Cardiac fibroblast (primary cell): ENCODE measurements around the gene PPP1R10.

ENCODE experiments used
- DNase-seq, 2 donors: peaks; one replicate each; pipeline versions ENCODE4 v3.0.0 to v3.0.0-alpha.2; 2010; ENCODE audit warnings: low read depth in 2 of 2
- H3K4me3 ChIP-seq, 2 donors: replicated peaks in 1 of 2; 1 replicate in 1 of 2; 2 replicates in 1 of 2; pipeline ENCODE4 v1.5.1; 2011; ENCODE audit warnings: low read depth in 2 of 2, low read length in 2 of 2, mild to moderate bottlenecking in 2 of 2, moderate library complexity in 1 of 2
- TF ChIP-seq, protein P1 (sequence below): IDR thresholded peaks from one replicate; pipeline ENCODE4 v1.5.1; 2011; ENCODE audit warnings: low read depth, mild to moderate bottlenecking, low read length, inconsistent platforms

The PPP1R10 gene

DNA sequence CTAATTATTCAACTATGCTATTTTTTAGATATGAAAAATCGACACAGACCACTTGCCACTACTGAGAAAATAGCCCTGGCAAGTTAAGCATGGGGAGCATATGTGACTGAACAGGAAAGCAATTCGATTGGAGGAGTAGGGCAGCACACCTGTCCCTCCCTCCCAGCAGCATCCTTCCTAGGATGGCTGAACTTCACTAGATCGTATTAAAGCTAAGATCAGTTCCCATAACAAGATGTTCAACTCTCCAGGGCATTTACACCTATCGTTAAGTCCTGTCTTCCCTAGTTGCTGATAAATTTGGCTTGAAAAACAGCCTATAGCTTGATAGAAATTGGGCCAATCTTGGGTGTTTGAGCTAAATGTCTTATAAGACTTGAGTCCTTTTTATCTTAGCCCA lies 7.0 kb downstream of the PPP1R10 start:
- TF ChIP-seq, protein P1, sequence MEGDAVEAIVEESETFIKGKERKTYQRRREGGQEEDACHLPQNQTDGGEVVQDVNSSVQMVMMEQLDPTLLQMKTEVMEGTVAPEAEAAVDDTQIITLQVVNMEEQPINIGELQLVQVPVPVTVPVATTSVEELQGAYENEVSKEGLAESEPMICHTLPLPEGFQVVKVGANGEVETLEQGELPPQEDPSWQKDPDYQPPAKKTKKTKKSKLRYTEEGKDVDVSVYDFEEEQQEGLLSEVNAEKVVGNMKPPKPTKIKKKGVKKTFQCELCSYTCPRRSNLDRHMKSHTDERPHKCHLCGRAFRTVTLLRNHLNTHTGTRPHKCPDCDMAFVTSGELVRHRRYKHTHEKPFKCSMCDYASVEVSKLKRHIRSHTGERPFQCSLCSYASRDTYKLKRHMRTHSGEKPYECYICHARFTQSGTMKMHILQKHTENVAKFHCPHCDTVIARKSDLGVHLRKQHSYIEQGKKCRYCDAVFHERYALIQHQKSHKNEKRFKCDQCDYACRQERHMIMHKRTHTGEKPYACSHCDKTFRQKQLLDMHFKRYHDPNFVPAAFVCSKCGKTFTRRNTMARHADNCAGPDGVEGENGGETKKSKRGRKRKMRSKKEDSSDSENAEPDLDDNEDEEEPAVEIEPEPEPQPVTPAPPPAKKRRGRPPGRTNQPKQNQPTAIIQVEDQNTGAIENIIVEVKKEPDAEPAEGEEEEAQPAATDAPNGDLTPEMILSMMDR, result no peak
- H3K4me3 ChIP-seq, result no peak overlapping the region
- no peak for DNase-seq

DNA sequence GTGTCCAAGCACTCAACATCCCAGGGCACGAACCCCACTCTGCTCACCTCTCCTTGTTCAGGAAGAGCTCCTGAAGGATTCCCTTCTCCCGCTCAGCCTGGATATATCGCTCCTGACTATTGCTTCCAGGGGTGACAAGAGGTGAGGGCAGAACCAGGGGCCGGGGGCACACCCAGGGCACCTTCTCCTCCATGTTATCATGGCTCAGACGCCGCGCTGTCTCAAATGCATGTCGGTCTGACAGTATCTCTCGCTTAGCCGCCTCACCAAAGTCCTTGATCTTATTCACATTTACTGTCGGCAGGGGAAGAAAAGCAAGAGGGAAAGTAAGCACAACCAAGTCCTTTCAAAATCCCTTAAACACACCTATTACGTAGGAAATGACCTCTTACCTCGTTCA lies 13.1 kb downstream of the PPP1R10 start:
- H3K4me3 ChIP-seq, result no peak overlapping the region
- DNase-seq, result no peak
- TF ChIP-seq, protein P1, result no peak

DNA sequence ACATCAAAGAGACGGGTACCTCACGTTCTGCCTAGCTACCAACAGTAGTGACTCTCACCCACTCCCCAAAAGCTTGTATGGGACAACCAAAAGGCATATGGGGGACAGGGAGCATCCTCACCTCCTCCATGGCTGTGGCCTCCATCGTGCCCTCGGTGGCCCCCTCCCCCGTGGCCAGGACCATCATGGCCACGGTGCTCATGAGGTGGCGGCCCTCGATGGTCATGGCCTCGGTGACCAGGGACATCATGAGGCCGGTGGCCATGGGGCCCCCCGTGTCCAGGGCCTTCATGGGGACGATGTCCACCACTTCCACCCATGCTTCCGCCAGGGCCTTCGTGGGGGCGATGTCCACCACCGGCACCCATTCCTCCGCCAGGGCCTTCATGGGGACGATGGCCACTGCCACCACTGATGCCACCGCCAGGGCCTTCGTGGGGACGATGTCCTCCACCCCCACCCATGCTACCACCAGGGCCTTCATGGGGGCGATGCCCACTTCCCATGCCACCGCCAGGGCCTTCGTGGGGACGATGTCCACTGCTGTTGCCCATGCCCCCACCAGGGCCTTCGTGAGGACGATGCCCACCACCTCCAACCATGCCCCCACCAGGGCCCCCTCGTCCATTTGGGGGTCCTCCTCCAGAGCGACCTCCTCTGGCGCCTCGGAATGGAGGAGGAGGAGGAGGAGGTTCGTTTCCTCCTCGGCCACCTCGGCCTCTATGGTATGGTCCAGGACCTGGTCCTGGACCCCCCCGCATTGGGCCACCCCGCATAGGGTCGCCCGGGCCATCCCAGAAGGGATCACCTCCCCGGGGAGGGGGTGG lies 15.0 kb downstream of the PPP1R10 start:
- H3K4me3 ChIP-seq, result no peak overlapping the region
- DNase-seq, result no peak
- TF ChIP-seq, protein P1, result no peak

DNA sequence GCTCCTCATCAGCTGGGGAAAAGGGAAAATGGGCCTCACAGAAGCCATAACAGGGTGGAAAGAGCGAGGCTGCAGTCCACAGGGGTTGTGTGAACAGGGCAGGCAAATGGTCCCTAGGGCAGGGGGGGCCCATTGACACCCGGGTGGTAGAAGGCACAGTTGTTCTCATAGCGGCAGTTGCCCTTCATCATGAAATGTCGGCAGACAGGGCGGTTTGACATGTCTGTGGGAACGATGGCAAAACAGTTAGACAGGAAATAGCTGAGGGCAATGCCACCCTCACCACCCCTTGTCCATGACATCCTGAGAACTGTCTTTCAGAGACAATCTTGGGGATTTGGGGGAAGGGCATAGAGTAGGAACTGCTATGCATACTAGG lies 15.6 kb downstream of the PPP1R10 start:
- TF ChIP-seq, protein P1, result no peak
- no peak overlapping the region for H3K4me3 ChIP-seq
- DNase-seq, result no peak

DNA sequence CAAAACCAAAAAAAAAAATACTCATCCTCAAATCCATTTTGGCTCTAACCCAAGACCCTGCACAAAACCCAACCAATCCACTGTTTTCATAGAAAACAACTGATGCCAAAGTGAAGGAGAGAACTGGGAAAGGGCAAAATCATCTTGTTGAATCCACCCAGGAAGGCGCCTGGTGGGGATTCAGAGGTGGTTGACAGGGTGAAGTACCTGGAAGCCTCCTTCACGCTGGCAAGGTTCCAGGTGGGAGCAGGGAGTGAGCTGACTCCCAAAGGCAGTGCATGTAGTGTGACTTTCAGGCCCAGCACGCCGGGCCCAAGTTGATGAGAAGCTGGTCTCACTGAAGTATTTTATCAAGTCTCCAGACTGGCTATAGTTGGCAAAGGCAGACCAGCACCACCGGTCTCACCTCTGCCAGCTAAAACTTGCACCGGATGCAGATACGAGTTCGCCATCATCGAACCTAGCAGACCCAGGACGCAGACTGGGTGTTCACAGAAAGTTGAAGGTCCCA lies 16.5 kb downstream of the PPP1R10 start:
- H3K4me3 ChIP-seq, result no peak overlapping the region
- TF ChIP-seq, protein P1, result no peak
- DNase-seq, result no peak

DNA sequence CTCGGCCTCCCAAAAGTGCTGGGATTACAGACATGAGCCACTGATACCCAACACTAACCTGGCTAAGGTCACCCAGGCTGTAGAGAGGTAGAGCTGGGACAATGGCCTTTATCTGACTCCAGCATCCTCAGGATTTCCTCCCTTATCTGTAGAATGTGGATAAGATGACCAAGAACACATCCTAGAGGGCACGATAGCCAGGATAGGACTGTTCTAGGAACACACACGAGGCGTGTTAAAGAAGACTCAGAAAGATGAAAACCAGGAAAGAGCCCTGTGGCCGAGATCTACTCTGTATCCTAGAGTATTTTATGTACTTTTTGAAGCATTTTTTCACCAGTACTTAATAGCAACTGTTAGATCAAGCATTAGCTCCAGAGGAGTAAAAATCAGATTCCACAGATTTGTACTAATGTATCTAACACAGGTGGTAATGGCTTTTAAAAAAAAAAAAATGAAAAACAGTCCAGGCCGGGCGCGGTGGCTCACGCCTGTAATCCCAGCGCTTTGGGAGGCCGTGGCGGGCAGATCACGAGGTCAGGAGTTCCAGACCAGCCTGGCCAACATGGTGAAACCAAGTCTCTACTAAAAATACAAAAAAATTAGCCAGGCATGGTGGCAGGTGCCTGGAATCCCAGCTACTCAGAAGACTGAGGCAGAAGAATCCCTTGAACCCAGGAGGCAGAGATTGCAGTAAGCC lies 17.3 kb downstream of the PPP1R10 start:
- no peak overlapping the region for H3K4me3 ChIP-seq
- TF ChIP-seq, protein P1, result no peak
- DNase-seq, result no peak
